K562 (cell line): ENCODE results near the gene RPS2. TPM values are rescaled to one million over a fixed set of nuclear protein-coding genes. Genes with fewer than 3 reads are reported as not detected.
A peak's percentile ranks its signal among the peaks of the same experiment; 100 is the strongest.

ENCODE experiments used
- CHCHD3 ChIP-seq: fragments of 250-450 bp; sonication (Bioruptor Pico); IDR thresholded peaks from 2 replicates; pipeline ENCODE4 v2.1.2; 2022; ENCODE audit warnings: mild to moderate bottlenecking
- CREBBP ChIP-seq: IDR thresholded peaks from one replicate; pipeline ENCODE4 v1.6.1; 2012; ENCODE audit warnings: low read depth, mild to moderate bottlenecking, control low read depth, inconsistent platforms, low read length
- HDGF ChIP-seq: fragments of 450-650 bp; IDR thresholded peaks from 2 replicates; pipeline ENCODE4 v1.6.1; 2016
- HNRNPK ChIP-seq: fragments of 200-400 bp; formaldehyde crosslinking; IDR thresholded peaks from one replicate; pipeline ENCODE4 v1.6.1; 2018; ENCODE audit warnings: mild to moderate bottlenecking, low read depth, low read length; ENCODE audit not compliant: poor library complexity, severe bottlenecking
- IRF2 ChIP-seq: sonication (generic); formaldehyde crosslinking; IDR thresholded peaks from 2 replicates; pipeline ENCODE4 v1.8.1; 2022; ENCODE audit warnings: mild to moderate bottlenecking, missing genetic modification reagents
- JUND ChIP-seq, 2 experiments: IDR thresholded peaks; 2 replicates in 1 of 2; 3 replicates in 1 of 2; pipeline ENCODE4 v1.6.1; 2011; ENCODE audit warnings: borderline replicate concordance in 2 of 2, low read depth in 2 of 2, low read length in 2 of 2, improper control_type of control experiment in 1 of 2, missing biosample characterization in 1 of 2, missing genetic modification characterization in 1 of 2, missing genetic modification reagents in 1 of 2
- L3MBTL2 ChIP-seq: fragments of 450-650 bp; IDR thresholded peaks from 2 replicates; pipeline ENCODE4 v1.6.1; 2016; ENCODE audit warnings: mild to moderate bottlenecking, moderate library complexity
- MAZ ChIP-seq, 2 experiments: fragments of 450-650 bp in 1 of 2; sonication (generic) in 1 of 2; formaldehyde crosslinking; IDR thresholded peaks in 1 of 2; conservative IDR thresholded peaks in 1 of 2; 2 replicates each; pipeline versions ENCODE4 v1.4.0 to v1.5.0; 2020; ENCODE audit warnings: mild to moderate bottlenecking in 1 of 2, missing genetic modification reagents in 1 of 2
- MCM5 ChIP-seq: fragments of 450-650 bp; IDR thresholded peaks from 2 replicates; pipeline ENCODE4 v1.6.1; 2016; ENCODE audit warnings: low read depth
- MTA1 ChIP-seq: fragments of 450-650 bp; IDR thresholded peaks from 2 replicates; pipeline ENCODE4 v1.6.1; 2017; ENCODE audit warnings: borderline replicate concordance
- NR3C1 ChIP-seq: sonication (generic); formaldehyde crosslinking; IDR thresholded peaks from 2 replicates; pipeline ENCODE4 v1.8.1; 2022; ENCODE audit warnings: missing genetic modification reagents
- PHF21A ChIP-seq: fragments of 450-650 bp; IDR thresholded peaks from 2 replicates; pipeline ENCODE4 v1.6.1; 2017; ENCODE audit warnings: low read depth, borderline replicate concordance
- SIN3B ChIP-seq: fragments of 450-650 bp; IDR thresholded peaks from 2 replicates; pipeline ENCODE4 v1.6.1; 2017; ENCODE audit warnings: low read depth, mild to moderate bottlenecking, moderate library complexity
- SRSF7 ChIP-seq: fragments of 200-400 bp; formaldehyde crosslinking; optimal IDR thresholded peaks from 2 replicates; pipeline ENCODE3; 2017; ENCODE audit warnings: mild to moderate bottlenecking, low read depth, low read length
- TEAD1 ChIP-seq, 2 experiments: fragments of 450-650 bp in 1 of 2; sonication (generic) in 1 of 2; formaldehyde crosslinking; IDR thresholded peaks; 2 replicates each; pipeline versions ENCODE4 v1.4.0 to v1.8.0; 2020 to 2022; ENCODE audit warnings: mild to moderate bottlenecking in 2 of 2, missing genetic modification reagents in 1 of 2
- ZKSCAN3 ChIP-seq: fragments of 250-450 bp; sonication (Bioruptor Pico); IDR thresholded peaks from 2 replicates; pipeline ENCODE4 v1.4.0; 2020
- ZNF699 ChIP-seq: fragments of 250-450 bp; sonication (Bioruptor Pico); IDR thresholded peaks from 2 replicates; pipeline ENCODE4 v1.8.0; 2021; ENCODE audit warnings: mild to moderate bottlenecking, moderate library complexity; ENCODE audit not compliant: insufficient replicate concordance
- polyA plus RNA-seq, 8 experiments: library from polyadenylated mRNA; depleted of rRNA in 4 of 8; stranded (reverse) in 5 of 8; unstranded in 3 of 8; fragments of >200 nt; fragmentation: Nextera tagmentation in 2 of 8; fragmentation: Illumina TruSeq in 1 of 8; extraction: Ambion mirVana in 2 of 8; extraction: Trizol in 1 of 8; gene quantifications; 2 replicates each; pipeline versions ENCODE4 v1.2.1 to v1.2.3, GENCODE V29; 2011 to 2014; ENCODE audit warnings: inconsistent platforms in 1 of 8, missing spikeins in 1 of 8
- total RNA-seq, 7 experiments: library from RNA; depleted of rRNA in 6 of 7; stranded (reverse); fragments of >200 nt in 6 of 7; fragmentation: Illumina TruSeq in 2 of 7; extraction: Trizol in 2 of 7; gene quantifications; 2 replicates each; pipeline versions ENCODE4 v1.2.1 to v1.2.3, GENCODE V29; 2011 to 2021; ENCODE audit warnings: low replicate concordance in 1 of 7
- TF ChIP-seq, protein P1 (sequence below): IDR thresholded peaks from 2 replicates; pipeline ENCODE4 v1.6.1; 2012; ENCODE audit warnings: low read depth, low read length, improper control_type of control experiment, borderline replicate concordance
- TF ChIP-seq, protein P2 (sequence below): fragments of 250-450 bp; sonication (Bioruptor Pico); IDR thresholded peaks from 2 replicates; pipeline ENCODE4 v1.5.0; 2021
- TF ChIP-seq, protein P3 (sequence below): IDR thresholded peaks from 2 replicates; pipeline ENCODE4 v1.6.1; 2011; ENCODE audit not compliant: insufficient read length; ENCODE audit errors: extremely low read depth

RPS2 gene
- total and polyA plus RNA-seq, 9 of the 15 experiments (the other 6 are each of a cell fraction or from before 2014, with no cell fraction given), result 834 to 4,794 (median 3,793) TPM

DNA sequence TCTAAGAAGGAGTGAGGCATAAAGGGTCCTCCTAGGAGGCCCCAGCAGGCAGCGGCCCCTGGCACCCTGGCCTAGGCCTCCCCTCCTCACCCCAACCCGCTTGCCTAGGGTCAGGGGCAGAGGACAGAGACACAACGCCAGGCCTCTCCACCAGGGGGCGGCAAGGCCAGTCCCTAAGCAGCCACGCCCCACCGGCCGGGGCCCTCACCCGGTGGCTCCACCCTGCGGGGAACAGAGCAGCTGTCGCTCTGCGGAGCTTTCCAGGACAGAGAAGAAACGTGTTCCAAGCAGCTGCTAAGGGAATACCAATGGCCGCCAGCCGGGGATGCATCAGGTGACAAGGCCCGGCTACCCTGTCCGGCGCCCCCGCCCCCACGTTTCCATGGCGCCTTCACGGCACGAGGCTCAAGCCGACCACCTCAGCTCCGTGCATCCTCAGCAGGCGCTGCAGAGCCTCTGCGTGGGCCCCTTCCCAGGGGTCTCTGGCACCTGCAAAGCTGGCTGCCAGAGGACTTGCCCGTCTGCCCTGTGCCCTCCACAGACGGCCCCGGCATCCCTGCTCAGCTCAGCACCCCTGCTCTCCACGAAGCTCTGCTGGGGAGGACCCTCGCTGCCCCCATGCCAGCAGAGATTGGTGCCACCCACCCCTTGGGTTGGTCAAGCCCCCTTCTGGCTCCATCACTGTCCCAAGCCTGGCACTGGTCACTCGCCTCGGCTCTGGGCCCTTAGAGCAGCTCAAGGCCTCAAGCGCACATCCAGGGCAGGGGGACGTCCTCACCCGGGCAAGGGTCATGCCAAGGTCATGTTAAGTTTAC, 39.4 kb upstream of the RPS2 start (continued):
- TF ChIP-seq, protein P1, sequence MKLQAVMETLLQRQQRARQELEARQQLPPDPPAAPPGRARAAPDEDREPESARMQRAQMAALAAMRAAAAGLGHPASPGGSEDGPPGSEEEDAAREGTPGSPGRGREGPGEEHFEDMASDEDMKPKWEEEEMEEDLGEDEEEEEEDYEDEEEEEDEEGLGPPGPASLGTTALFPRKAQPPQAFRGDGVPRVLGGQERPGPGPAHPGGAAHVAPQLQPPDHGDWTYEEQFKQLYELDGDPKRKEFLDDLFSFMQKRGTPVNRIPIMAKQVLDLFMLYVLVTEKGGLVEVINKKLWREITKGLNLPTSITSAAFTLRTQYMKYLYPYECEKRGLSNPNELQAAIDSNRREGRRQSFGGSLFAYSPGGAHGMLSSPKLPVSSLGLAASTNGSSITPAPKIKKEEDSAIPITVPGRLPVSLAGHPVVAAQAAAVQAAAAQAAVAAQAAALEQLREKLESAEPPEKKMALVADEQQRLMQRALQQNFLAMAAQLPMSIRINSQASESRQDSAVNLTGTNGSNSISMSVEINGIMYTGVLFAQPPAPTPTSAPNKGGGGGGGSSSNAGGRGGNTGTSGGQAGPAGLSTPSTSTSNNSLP, result no peak
- TF ChIP-seq IRF2 (CRISPR knock-in tag) (no peak), CHCHD3 (CRISPR knock-in tag) (no peak), SIN3B (no peak), CREBBP (no peak), L3MBTL2 (peak; percentile 64), MTA1 (no peak), JUND (IDR thresholded peaks at IDR 0.05; ENCODE audit: borderline replicate concordance, low read depth, low read length) (peak; percentile 49; the same call in 1 of the 2 replicates), JUND (tag; IDR thresholded peaks at IDR 0.05; ENCODE audit: borderline replicate concordance, low read depth, low read length) (no peak; the same call in 2 of the 3 replicates), TEAD1 (CRISPR knock-in tag; IDR thresholded peaks at IDR 0.05) (0 out of 4 replicates have a peak, but pooled peaks of 1 of the 2 experiments have one; percentile 12), NR3C1 (CRISPR knock-in tag) (no peak), ZNF699 (CRISPR knock-in tag) (no peak), HNRNPK (no peak), MCM5 (no peak), HDGF (0 out of 2 replicates have a peak, but pooled peaks have one; percentile 4), MAZ (CRISPR knock-in tag; conservative IDR thresholded peaks at IDR 0.05 in 1 of 2, IDR thresholded peaks at IDR 0.05 in 1 of 2) (peak; percentile 66 to 87), PHF21A (no peak), SRSF7 (no peak), ZKSCAN3 (CRISPR knock-in tag) (no peak)
- TF ChIP-seq, protein P2, sequence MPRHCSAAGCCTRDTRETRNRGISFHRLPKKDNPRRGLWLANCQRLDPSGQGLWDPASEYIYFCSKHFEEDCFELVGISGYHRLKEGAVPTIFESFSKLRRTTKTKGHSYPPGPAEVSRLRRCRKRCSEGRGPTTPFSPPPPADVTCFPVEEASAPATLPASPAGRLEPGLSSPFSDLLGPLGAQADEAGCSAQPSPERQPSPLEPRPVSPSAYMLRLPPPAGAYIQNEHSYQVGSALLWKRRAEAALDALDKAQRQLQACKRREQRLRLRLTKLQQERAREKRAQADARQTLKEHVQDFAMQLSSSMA (CRISPR knock-in tag), result no peak
- TF ChIP-seq, protein P3, sequence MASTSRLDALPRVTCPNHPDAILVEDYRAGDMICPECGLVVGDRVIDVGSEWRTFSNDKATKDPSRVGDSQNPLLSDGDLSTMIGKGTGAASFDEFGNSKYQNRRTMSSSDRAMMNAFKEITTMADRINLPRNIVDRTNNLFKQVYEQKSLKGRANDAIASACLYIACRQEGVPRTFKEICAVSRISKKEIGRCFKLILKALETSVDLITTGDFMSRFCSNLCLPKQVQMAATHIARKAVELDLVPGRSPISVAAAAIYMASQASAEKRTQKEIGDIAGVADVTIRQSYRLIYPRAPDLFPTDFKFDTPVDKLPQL, result no peak
